ENCODE data around the gene AKIP1.
"Not testable (repeated sequence)": the region's sequence is repeated elsewhere in the genome, so short reads cannot be mapped to it uniquely, and the experiment has no call there.

The AKIP1 gene

GRCh38 chr11:8911029-8911823, at the start of gene AKIP1:
TSS of gene AKIP1 (plus strand) at chr11:8911189. CDS start at chr11:8911450, 261 bp downstream.
- peak within 1 kb of the TSS; percentile 82 for H3K4me3 ChIP-seq (ENCODE audit: low read length)
- no peaks in the 10 kb centered on the region for H3K9me3 ChIP-seq (ENCODE audit: control insufficient read depth, low read length)
- H3K27me3 ChIP-seq (ENCODE audit: control insufficient read depth, insufficient read depth, low read length): no peaks in the 10 kb centered on the region
- H3K9ac ChIP-seq (ENCODE audit: low read length): peak within 1 kb of the TSS; percentile 88
- H3K36me3 ChIP-seq (ENCODE audit: control insufficient read depth, insufficient read depth, low read length): no peaks in the 10 kb centered on the region
- peaks cover 16% of the 10 kb centered on the region for H3K4me1 ChIP-seq (ENCODE audit: control insufficient read depth, insufficient read depth, low read length)

- Histone ChIP-seq H3K9me3 (ENCODE audit: control insufficient read depth, low read length) (no peaks in the 10 kb centered on the region), H3K27me3 (ENCODE audit: control insufficient read depth, insufficient read depth, low read length) (no peaks in the 10 kb centered on the region), H3K9ac (ENCODE audit: low read length) (no peak overlapping the region), H3K4me3 (ENCODE audit: low read length) (no peak overlapping the region), H3K4me1 (ENCODE audit: control insufficient read depth, insufficient read depth, low read length) (peaks cover 19% of the 10 kb centered on the region), H3K36me3 (ENCODE audit: control insufficient read depth, insufficient read depth, low read length) (no peaks in the 10 kb centered on the region)
Measured at GRCh38 chr11:8863838-8864237, 47.2 kb upstream of the AKIP1 start.

- Histone ChIP-seq H3K36me3 (ENCODE audit: control insufficient read depth, insufficient read depth, low read length) (no peaks in the 10 kb centered on the region), H3K9ac (ENCODE audit: low read length) (no peak overlapping the region), H3K4me1 (ENCODE audit: control insufficient read depth, insufficient read depth, low read length) (peaks cover 18% of the 10 kb centered on the region), H3K4me3 (ENCODE audit: low read length) (no peak overlapping the region), H3K9me3 (ENCODE audit: control insufficient read depth, low read length) (no peaks in the 10 kb centered on the region), H3K27me3 (ENCODE audit: control insufficient read depth, insufficient read depth, low read length) (no peaks in the 10 kb centered on the region)
Measured at GRCh38 chr11:8865304-8865703, 45.7 kb upstream of the AKIP1 start.

- no peak overlapping the region for H3K4me3 ChIP-seq (ENCODE audit: low read length)
- no peak overlapping the region for H3K9ac ChIP-seq (ENCODE audit: low read length)
- H3K27me3 ChIP-seq (ENCODE audit: control insufficient read depth, insufficient read depth, low read length): no peaks in the 10 kb centered on the region
- no peaks in the 10 kb centered on the region for H3K9me3 ChIP-seq (ENCODE audit: control insufficient read depth, low read length)
- H3K36me3 ChIP-seq (ENCODE audit: control insufficient read depth, insufficient read depth, low read length): no peaks in the 10 kb centered on the region
- peaks cover 15% of the 10 kb centered on the region for H3K4me1 ChIP-seq (ENCODE audit: control insufficient read depth, insufficient read depth, low read length)
Measured at GRCh38 chr11:8867035-8867434, 44.0 kb upstream of the AKIP1 start.

GRCh38 chr11:8867931-8868631, 42.9 kb upstream of the AKIP1 start:
- H3K4me3 ChIP-seq (ENCODE audit: low read length): no peak overlapping the region
- no peaks in the 10 kb centered on the region for H3K36me3 ChIP-seq (ENCODE audit: control insufficient read depth, insufficient read depth, low read length)
- H3K4me1 ChIP-seq (ENCODE audit: control insufficient read depth, insufficient read depth, low read length): peaks cover 15% of the 10 kb centered on the region
- H3K9me3 ChIP-seq (ENCODE audit: control insufficient read depth, low read length): no peaks in the 10 kb centered on the region
- no peaks in the 10 kb centered on the region for H3K27me3 ChIP-seq (ENCODE audit: control insufficient read depth, insufficient read depth, low read length)
- H3K9ac ChIP-seq (ENCODE audit: low read length): no peak overlapping the region

- Histone ChIP-seq H3K9me3 (ENCODE audit: control insufficient read depth, low read length) (no peaks in the 10 kb centered on the region), H3K4me1 (ENCODE audit: control insufficient read depth, insufficient read depth, low read length) (peaks cover 8% of the 10 kb centered on the region), H3K27me3 (ENCODE audit: control insufficient read depth, insufficient read depth, low read length) (no peaks in the 10 kb centered on the region), H3K9ac (ENCODE audit: low read length) (peak overlapping the region; percentile 73), H3K36me3 (ENCODE audit: control insufficient read depth, insufficient read depth, low read length) (no peaks in the 10 kb centered on the region), H3K4me3 (ENCODE audit: low read length) (peak overlapping the region; percentile 44)
Measured at GRCh38 chr11:8870411-8871170, 40.4 kb upstream of the AKIP1 start.

GRCh38 chr11:8871171-8871775, 39.7 kb upstream of the AKIP1 start:
- Histone ChIP-seq H3K36me3 (ENCODE audit: control insufficient read depth, insufficient read depth, low read length) (no peaks in the 10 kb centered on the region), H3K9me3 (ENCODE audit: control insufficient read depth, low read length) (no peaks in the 10 kb centered on the region), H3K9ac (ENCODE audit: low read length) (peak overlapping the region; percentile 73), H3K27me3 (ENCODE audit: control insufficient read depth, insufficient read depth, low read length) (no peaks in the 10 kb centered on the region), H3K4me1 (ENCODE audit: control insufficient read depth, insufficient read depth, low read length) (peaks cover 7% of the 10 kb centered on the region), H3K4me3 (ENCODE audit: low read length) (peak overlapping the region; percentile 44)

- Histone ChIP-seq H3K9me3 (ENCODE audit: control insufficient read depth, low read length) (no peaks in the 10 kb centered on the region), H3K4me3 (ENCODE audit: low read length) (no peak overlapping the region), H3K9ac (ENCODE audit: low read length) (no peak overlapping the region), H3K27me3 (ENCODE audit: control insufficient read depth, insufficient read depth, low read length) (no peaks in the 10 kb centered on the region), H3K36me3 (ENCODE audit: control insufficient read depth, insufficient read depth, low read length) (no peaks in the 10 kb centered on the region), H3K4me1 (ENCODE audit: control insufficient read depth, insufficient read depth, low read length) (no peaks in the 10 kb centered on the region)
Measured at GRCh38 chr11:8871962-8872361, 39.0 kb upstream of the AKIP1 start.

- Histone ChIP-seq H3K9ac (ENCODE audit: low read length) (no peak overlapping the region), H3K4me1 (ENCODE audit: control insufficient read depth, insufficient read depth, low read length) (no peaks in the 10 kb centered on the region), H3K4me3 (ENCODE audit: low read length) (no peak overlapping the region), H3K36me3 (ENCODE audit: control insufficient read depth, insufficient read depth, low read length) (no peaks in the 10 kb centered on the region), H3K9me3 (ENCODE audit: control insufficient read depth, low read length) (no peaks in the 10 kb centered on the region), H3K27me3 (ENCODE audit: control insufficient read depth, insufficient read depth, low read length) (no peaks in the 10 kb centered on the region)
Measured at GRCh38 chr11:8873741-8874405, 37.1 kb upstream of the AKIP1 start.

- Histone ChIP-seq H3K9ac (ENCODE audit: low read length) (no peak overlapping the region), H3K4me3 (ENCODE audit: low read length) (no peak overlapping the region), H3K36me3 (ENCODE audit: control insufficient read depth, insufficient read depth, low read length) (no peaks in the 10 kb centered on the region), H3K9me3 (ENCODE audit: control insufficient read depth, low read length) (no peaks in the 10 kb centered on the region), H3K27me3 (ENCODE audit: control insufficient read depth, insufficient read depth, low read length) (no peaks in the 10 kb centered on the region), H3K4me1 (ENCODE audit: control insufficient read depth, insufficient read depth, low read length) (no peaks in the 10 kb centered on the region)
Measured at GRCh38 chr11:8878771-8879170, 32.2 kb upstream of the AKIP1 start.

- not testable (repeated sequence) for H3K9ac ChIP-seq (ENCODE audit: low read length); H3K36me3 ChIP-seq (ENCODE audit: control insufficient read depth, insufficient read depth, low read length); H3K4me3 ChIP-seq (ENCODE audit: low read length); H3K9me3 ChIP-seq (ENCODE audit: control insufficient read depth, low read length); H3K27me3 ChIP-seq (ENCODE audit: control insufficient read depth, insufficient read depth, low read length); H3K4me1 ChIP-seq (ENCODE audit: control insufficient read depth, insufficient read depth, low read length)
Measured at GRCh38 chr11:8881585-8881984, 29.4 kb upstream of the AKIP1 start.
